A172 (cell line): ENCODE results near the gene OSBPL10. TPM values are rescaled to one million over a fixed set of nuclear protein-coding genes. Genes with fewer than 3 reads are reported as not detected.
A peak's percentile ranks its signal among the peaks of the same experiment; 100 is the strongest.

ENCODE experiments used
- DNase-seq: peaks from one replicate; pipeline ENCODE4 v3.0.0-alpha.2; 2015; ENCODE audit warnings: low spot score
- total RNA-seq: library from RNA; depleted of rRNA; stranded (reverse); fragments of >200 nt; shearing (Covaris generic); gene quantifications from 2 replicates; pipeline ENCODE4 v1.2.3, GENCODE V29; 2014

Gene OSBPL10
- total RNA-seq, 1 experiment from 2014 or later: 24.2 TPM

DNA sequence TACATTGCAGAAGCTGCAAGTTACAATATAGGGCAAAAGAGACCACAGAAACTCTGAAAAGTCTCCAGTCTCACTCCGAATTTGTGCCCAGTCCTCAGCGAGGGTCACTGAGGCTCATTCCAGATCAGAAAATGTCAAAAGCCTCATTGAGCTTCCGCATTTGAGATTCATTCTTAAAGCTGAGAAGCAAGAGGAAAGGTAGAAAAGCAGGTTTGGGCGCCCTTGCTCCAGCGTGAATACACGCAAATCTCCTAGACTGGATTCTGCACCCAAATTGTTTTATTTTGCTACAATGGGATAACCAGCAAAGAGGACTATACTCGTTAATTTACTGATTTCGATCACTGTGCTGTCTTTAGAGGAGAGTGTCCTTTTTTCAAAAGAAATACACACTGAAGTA lies 236.1 kb downstream of the OSBPL10 start:
- no peak for DNase-seq

GRCh38 chr3:31743331-31744089 lies 237.6 kb downstream of the OSBPL10 start:
- no peak for DNase-seq

DNA sequence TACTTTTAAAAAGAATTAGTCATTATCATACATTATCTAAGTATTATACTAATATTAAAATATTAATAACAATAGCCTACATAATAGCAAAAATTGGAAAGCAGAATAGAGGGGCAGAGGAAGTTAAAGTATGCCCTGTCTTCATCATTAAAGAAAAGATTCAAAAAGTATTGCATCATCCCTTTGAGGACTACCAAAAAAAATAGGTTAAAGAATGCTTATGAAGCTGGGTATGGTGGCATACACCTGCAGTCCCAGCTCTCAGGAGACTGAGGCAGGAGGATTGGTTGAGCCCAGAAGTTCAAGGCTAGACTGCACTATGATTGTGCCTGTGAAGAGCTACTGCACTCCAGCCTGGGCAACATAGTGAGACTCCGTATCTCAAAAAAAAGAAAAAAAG lies 240.7 kb downstream of the OSBPL10 start:
- no peak for DNase-seq

DNA sequence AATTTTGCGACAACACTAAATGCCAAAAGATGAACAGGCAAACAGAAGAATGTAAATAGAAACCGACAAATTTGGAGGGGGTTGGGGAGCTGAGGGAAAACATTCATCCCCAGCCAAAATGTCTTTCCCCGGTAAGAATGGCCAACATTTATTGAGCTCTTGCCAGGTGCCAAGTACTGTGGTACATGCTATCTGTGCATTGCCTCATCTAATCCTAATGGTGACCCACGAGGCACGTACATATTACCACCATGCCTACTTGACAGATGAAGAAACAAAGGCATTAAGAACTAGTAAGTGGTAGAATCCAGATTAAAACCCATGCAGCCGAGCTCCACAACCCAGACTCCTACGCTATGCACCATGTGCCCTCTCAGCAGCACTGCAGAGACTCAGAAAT lies 242.7 kb downstream of the OSBPL10 start:
- DNase-seq: no peak

DNA sequence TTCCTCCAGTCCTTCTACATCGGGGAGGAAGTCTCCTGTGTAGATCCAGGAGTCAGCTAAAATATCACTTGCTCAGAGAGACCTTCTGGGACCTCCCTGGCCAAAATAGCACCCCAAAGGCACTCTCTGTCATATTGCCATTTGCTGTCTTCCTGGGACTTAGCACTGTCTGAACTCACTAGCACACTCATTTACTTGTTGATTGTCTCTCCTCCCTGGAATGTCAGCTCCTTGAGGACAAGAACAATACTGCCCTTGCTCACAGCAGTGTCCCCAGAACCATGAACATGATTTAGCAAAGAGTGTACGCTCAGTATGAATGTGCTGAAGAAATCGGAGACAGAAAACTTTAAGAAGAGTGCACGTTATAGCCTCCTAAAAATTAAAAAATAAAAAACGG lies 245.4 kb downstream of the OSBPL10 start:
- no peak for DNase-seq

- DNase-seq: no peak
These were observed 247.8 kb downstream of the OSBPL10 start for GRCh38 chr3:31733234-31733667.

- no peak for DNase-seq
These were observed 248.5 kb downstream of the OSBPL10 start for GRCh38 chr3:31732548-31732947.

DNA sequence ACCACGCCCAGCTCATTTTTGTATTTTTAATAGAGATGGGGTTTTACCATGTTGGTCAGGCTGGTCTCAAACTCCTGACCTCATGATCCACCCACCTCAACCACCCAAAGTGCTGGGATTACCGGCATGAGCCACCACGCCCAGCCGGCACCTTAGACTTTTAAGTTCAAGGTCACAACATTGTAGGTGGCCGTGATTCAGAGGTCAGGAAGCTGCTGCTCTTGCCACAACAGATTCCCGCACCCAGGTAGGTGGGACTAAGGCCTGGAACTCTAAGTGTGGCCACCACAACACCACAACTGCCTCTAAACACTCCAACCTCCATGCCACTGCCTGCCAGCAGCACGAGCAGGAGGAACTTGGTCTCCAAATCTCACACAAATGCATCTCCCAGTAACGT lies 251.5 kb downstream of the OSBPL10 start:
- peak; percentile 46 for DNase-seq

- no peak for DNase-seq
These were observed 252.0 kb downstream of the OSBPL10 start for GRCh38 chr3:31729082-31729481.

GRCh38 chr3:31728403-31728802 lies 252.7 kb downstream of the OSBPL10 start:
- no peak for DNase-seq

DNA sequence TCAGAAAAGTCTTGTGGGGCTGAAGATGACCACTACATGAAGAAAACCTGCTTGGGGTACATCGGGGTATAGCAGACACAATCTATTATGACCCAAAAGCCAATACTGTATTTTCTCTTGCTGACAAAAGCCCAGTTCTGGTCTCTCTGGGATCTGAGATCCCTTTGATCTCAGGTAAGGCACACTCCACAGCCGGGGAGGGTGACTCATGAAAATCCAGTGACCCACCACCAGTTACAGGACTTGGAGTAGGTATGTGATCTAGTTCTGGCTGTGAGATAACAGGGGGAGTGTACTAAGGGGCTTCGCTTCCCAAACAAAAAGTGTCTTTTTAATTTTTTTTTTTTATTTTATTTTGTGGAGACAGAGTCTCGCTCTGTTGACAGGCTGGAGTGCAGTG lies 255.1 kb downstream of the OSBPL10 start:
- no peak for DNase-seq

DNA sequence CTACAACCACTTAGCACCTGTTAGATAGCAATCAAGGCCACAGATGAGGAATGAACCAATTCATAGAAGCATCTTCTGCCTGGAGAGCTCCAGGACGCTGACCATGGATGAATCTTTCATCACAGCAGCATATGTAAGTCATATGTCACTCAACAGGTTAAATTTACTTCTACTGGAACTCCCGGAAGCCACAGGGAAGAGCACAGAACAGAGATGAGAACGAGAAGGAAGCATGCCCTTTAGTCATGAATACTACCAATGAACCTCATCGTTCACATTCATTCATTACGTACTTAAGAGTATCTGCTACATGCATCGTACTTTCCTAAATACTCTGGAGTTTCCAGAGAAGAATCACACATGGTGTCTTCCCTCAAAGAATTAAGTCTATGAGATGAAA lies 255.5 kb downstream of the OSBPL10 start:
- no peak for DNase-seq

- no peak for DNase-seq
These were observed 256.4 kb downstream of the OSBPL10 start for GRCh38 chr3:31724651-31725050.

DNA sequence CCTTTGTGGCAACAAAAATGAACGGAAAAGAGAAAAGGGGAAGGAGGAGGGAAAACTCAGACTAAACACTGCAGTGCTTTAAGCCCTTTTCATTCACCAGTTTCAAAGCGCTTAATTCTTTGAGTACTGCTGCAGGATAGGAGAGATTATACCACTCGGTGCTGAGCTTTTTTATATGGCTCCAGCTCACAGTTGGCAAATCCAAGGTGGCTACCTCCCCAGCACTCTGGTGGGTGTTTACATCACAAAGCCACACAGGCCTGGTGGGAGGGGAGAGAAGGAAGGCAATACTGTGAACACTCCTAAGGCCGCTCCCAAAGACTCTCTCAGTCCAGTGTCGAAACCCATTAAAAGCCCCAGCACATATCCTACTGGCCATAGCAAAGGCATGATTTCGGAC lies 256.9 kb downstream of the OSBPL10 start:
- no peak for DNase-seq

DNA sequence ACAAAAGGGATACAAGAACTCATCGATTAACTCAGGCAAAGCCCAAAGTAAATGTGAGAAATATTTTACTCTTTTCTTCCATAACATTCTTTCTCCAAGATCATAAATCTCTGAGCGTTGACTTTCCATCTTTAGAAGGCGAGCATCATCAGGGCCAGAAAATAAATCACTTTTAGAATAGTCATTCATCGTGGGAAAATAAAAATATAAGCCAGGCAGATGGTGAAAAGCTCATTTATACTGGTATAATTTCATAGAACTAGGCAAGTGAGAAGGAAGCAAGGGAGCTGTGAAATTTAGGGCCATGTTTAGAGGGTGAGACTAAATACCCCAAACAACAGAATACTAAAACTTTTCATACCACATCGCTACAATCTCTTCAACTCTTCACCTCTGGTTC lies 257.4 kb downstream of the OSBPL10 start:
- no peak for DNase-seq

- DNase-seq: no peak
These were observed 259.4 kb downstream of the OSBPL10 start for GRCh38 chr3:31721676-31722075.

- DNase-seq: no peak
These were observed 266.4 kb downstream of the OSBPL10 start for GRCh38 chr3:31714495-31715280.

GRCh38 chr3:31713816-31714215 lies 267.2 kb downstream of the OSBPL10 start:
- DNase-seq: no peak

- DNase-seq: peak; percentile 38
These were observed 270.8 kb downstream of the OSBPL10 start for GRCh38 chr3:31710123-31710803.

DNA sequence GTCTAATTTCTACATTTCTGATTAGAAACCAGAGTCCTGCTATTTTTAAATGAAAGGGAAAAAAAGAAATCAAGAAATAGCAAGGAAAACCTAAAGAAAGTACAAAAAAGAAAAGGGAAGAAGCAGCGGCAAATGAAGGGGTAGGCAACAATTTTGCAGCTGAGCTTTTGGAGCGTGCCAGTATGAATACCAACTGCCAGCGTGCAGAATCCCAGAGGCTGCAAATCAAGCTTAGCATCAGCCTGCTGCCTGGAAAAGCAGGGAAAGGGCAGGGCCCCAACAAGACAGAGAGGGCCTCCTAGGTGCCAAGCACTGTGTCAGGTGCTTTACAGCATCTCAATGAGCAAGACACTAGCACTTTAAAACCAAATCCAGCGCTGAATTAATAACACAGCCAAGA lies 271.5 kb downstream of the OSBPL10 start:
- DNase-seq: no peak

DNA sequence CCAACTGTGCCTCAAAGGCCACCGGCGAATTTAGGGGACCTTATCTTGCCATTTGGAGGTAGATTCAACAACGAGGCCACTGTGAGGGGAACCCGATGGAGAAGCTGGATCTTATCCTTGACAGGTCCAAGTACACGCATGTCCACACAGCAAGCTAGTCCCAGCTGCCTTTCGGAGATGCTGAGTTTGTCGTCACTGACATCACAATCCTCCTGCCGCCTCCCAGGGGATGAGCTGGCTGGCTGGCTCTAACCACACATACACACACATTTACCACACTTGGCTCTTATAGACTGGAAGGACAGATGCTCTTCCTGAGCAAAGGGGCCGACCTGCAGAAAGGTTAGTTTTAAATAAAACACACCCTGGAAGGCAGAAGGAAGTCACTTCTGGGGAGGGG lies 272.1 kb downstream of the OSBPL10 start:
- no peak for DNase-seq

GRCh38 chr3:31707286-31707685 lies 273.8 kb downstream of the OSBPL10 start:
- no peak for DNase-seq

DNA sequence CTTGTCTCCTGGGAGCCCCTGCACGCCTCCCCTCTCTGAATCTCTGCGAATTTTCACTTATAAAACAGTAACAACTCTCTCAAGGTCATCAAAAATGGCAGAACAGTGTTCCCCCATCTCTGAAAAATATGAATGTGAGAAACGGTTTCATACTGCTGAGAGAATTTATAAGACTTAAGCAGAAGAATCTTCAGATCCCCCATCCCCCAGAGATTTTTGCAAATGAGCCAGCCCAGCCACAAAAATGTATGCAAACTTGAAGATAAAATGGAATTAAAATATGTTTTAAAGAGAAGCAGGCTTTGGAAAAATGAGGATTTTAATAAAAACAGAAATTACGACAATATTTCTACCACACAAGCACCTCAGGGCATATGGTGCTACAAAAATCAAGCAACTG lies 275.3 kb downstream of the OSBPL10 start:
- no peak for DNase-seq
